Hepatocyte (in vitro differentiated cells): ENCODE measurements around the gene CDC45. TPM values are rescaled to one million over a fixed set of nuclear protein-coding genes. Genes with fewer than 3 reads are reported as not detected.

Experiments
- DNase-seq: peaks from one replicate; pipeline ENCODE4 v3.0.0-alpha.2; 2016; ENCODE audit warnings: low spot score
- H2AFZ ChIP-seq: fragments of 200-600 bp; sonication (generic); 2 replicates; pipeline ENCODE4 v1.6.0; 2016; ENCODE audit warnings: antibody characterized with exemption, mild to moderate bottlenecking
- H3K27ac ChIP-seq: fragments of 200-600 bp; sonication (generic); 2 replicates; pipeline ENCODE4 v1.5.1; 2016; ENCODE audit warnings: mild to moderate bottlenecking
- H3K27me3 ChIP-seq: fragments of 200-600 bp; sonication (generic); 2 replicates; pipeline ENCODE4 v1.6.1; 2016
- H3K36me3 ChIP-seq: fragments of 200-600 bp; sonication (generic); replicated peaks from 2 replicates; pipeline ENCODE4 v1.5.1; 2016; ENCODE audit warnings: low read depth; ENCODE audit not compliant: insufficient read depth
- H3K4me1 ChIP-seq: fragments of 200-600 bp; sonication (generic); 2 replicates; pipeline ENCODE4 v1.5.1; 2016; ENCODE audit warnings: mild to moderate bottlenecking, moderate library complexity; ENCODE audit not compliant: insufficient read depth
- H3K4me2 ChIP-seq: fragments of 200-600 bp; sonication (generic); 2 replicates; pipeline ENCODE4 v1.6.0; 2016
- H3K4me3 ChIP-seq: fragments of 200-600 bp; sonication (generic); 2 replicates; pipeline ENCODE4 v1.5.1; 2016; ENCODE audit warnings: mild to moderate bottlenecking
- H3K79me2 ChIP-seq: fragments of 200-600 bp; sonication (generic); 2 replicates; pipeline ENCODE4 v1.6.0; 2017; ENCODE audit warnings: mild to moderate bottlenecking
- H3K9me2 ChIP-seq: fragments of 200-600 bp; sonication (generic); replicated peaks from 2 replicates; pipeline ENCODE4 v1.6.0; 2017; ENCODE audit warnings: mild to moderate bottlenecking; ENCODE audit not compliant: insufficient read depth
- H3K9me3 ChIP-seq: fragments of 200-600 bp; sonication (generic); 2 replicates; pipeline ENCODE4 v1.5.1; 2016; ENCODE audit warnings: low read depth, mild to moderate bottlenecking
- H4K20me1 ChIP-seq: fragments of 200-600 bp; sonication (generic); 2 replicates; pipeline ENCODE4 v1.6.0; 2016; ENCODE audit warnings: mild to moderate bottlenecking; ENCODE audit not compliant: insufficient read depth, poor library complexity, severe bottlenecking
- EZH2 ChIP-seq: fragments of 200-600 bp; sonication (generic); IDR thresholded peaks from 2 replicates; pipeline ENCODE4 v1.6.1; 2016; ENCODE audit warnings: antibody characterized with exemption, mild to moderate bottlenecking, borderline replicate concordance
- EZH2phosphoT487 ChIP-seq: fragments of 200-600 bp; sonication (generic); IDR thresholded peaks from one replicate; pipeline ENCODE4 v1.6.1; 2018; ENCODE audit warnings: antibody characterized with exemption, mild to moderate bottlenecking, low read depth, moderate library complexity; ENCODE audit not compliant: unreplicated experiment, severe bottlenecking
- WGBS: methylation state at CpG from one replicate; pipeline ENCODE4 v1.1.6; 2016; ENCODE audit warnings: low lambda C conversion rate; ENCODE audit errors: missing lambda C conversion rate; 5-methylcytosine and 5-hydroxymethylcytosine counted together
- polyA plus RNA-seq: library from polyadenylated mRNA; unstranded; fragments of >200 nt; fragmentation: Nextera tagmentation; extraction: Ambion mirVana; gene quantifications from 2 replicates; pipeline ENCODE4 v1.2.1, GENCODE V29; 2016
- total RNA-seq: library from RNA; depleted of rRNA; stranded (reverse); fragments of >200 nt; gene quantifications from 2 replicates; pipeline ENCODE4 v1.2.3, GENCODE V29; 2014
- TF ChIP-seq, protein P1 (sequence below): fragments of 200-600 bp; sonication (generic); IDR thresholded peaks from 2 replicates; pipeline ENCODE4 v1.5.1; 2016; ENCODE audit warnings: antibody characterized with exemption, mild to moderate bottlenecking; ENCODE audit not compliant: poor library complexity

The CDC45 gene
- total and polyA plus RNA-seq, 2 experiments from 2014 or later: 3.5 to 6.5 TPM

GRCh38 chr22:19455585-19456370 is 23.9 kb upstream of the CDC45 start:
- TF ChIP-seq EZH2phosphoT487 (no peak), EZH2 (no peak)
- TF ChIP-seq, protein P1, sequence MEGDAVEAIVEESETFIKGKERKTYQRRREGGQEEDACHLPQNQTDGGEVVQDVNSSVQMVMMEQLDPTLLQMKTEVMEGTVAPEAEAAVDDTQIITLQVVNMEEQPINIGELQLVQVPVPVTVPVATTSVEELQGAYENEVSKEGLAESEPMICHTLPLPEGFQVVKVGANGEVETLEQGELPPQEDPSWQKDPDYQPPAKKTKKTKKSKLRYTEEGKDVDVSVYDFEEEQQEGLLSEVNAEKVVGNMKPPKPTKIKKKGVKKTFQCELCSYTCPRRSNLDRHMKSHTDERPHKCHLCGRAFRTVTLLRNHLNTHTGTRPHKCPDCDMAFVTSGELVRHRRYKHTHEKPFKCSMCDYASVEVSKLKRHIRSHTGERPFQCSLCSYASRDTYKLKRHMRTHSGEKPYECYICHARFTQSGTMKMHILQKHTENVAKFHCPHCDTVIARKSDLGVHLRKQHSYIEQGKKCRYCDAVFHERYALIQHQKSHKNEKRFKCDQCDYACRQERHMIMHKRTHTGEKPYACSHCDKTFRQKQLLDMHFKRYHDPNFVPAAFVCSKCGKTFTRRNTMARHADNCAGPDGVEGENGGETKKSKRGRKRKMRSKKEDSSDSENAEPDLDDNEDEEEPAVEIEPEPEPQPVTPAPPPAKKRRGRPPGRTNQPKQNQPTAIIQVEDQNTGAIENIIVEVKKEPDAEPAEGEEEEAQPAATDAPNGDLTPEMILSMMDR: no peak
- Histone ChIP-seq H3K4me1 (no peaks in the 10 kb centered on the region), H3K79me2 (no peaks in the 10 kb centered on the region), H3K4me3 (no peak overlapping the region), H2AFZ (no peak overlapping the region), H3K27ac (no peak overlapping the region), H3K9me2 (no peaks in the 10 kb centered on the region), H3K4me2 (no peak overlapping the region), H3K36me3 (no peaks in the 10 kb centered on the region), H3K9me3 (no peaks in the 10 kb centered on the region), H3K27me3 (no peaks in the 10 kb centered on the region), H4K20me1 (no peaks in the 10 kb centered on the region)
- no peak for DNase-seq
- 93% methylated on average over 4 of the region's 4 CpGs for WGBS

GRCh38 chr22:19456541-19456940 is 23.2 kb upstream of the CDC45 start:
- 97% methylated on average over 10 of the region's 10 CpGs for WGBS
- no peak for DNase-seq
- Histone ChIP-seq H3K9me2 (no peaks in the 10 kb centered on the region), H3K27me3 (no peaks in the 10 kb centered on the region), H3K4me1 (no peaks in the 10 kb centered on the region), H4K20me1 (no peaks in the 10 kb centered on the region), H3K9me3 (no peaks in the 10 kb centered on the region), H3K36me3 (no peaks in the 10 kb centered on the region), H3K27ac (no peak overlapping the region), H3K4me2 (no peak overlapping the region), H2AFZ (no peak overlapping the region), H3K79me2 (no peaks in the 10 kb centered on the region), H3K4me3 (no peak overlapping the region)
- TF ChIP-seq, protein P1: no peak
- TF ChIP-seq EZH2phosphoT487 (no peak), EZH2 (no peak)

DNA sequence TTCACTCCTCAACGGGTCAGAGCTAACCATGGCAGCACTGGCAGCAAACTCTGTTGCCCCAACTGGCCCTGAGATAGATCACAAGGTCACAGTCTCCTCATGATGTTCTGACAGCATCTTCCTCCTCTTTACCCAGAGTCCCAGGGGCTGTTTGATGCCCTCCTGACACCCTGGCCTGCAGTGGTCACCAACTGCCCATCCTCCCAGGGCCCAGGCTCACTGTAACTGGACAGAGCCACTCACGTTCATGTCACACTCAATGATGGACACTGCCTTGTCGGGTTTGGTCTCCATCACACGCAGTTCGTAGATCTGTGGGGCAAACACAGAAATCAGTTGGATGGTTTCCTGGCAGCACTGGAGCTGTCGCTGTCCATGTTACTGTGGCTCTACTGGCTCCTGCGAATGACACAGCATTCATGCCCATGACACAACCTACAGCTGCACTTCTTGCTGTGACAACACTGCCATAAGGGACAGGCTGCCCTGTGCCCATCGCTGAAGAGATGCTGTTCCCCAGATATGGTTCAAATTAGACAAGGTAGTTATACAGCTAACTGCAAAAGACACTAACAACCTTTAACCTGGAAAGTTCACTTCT is 21.8 kb upstream of the CDC45 start:
- Histone ChIP-seq H3K27me3 (no peaks in the 10 kb centered on the region), H3K4me2 (no peak overlapping the region), H3K27ac (no peak overlapping the region), H3K79me2 (no peaks in the 10 kb centered on the region), H4K20me1 (no peaks in the 10 kb centered on the region), H3K4me3 (no peak overlapping the region), H3K4me1 (no peaks in the 10 kb centered on the region), H3K36me3 (no peaks in the 10 kb centered on the region), H3K9me2 (no peaks in the 10 kb centered on the region), H2AFZ (no peak overlapping the region), H3K9me3 (no peaks in the 10 kb centered on the region)
- TF ChIP-seq EZH2: no peak
- TF ChIP-seq, protein P1: no peak
- no peak for TF ChIP-seq EZH2phosphoT487
- DNase-seq: no peak
- 98% methylated on average over 8 of the region's 8 CpGs for WGBS
